GM10266 (cell line): ENCODE results near the gene YLPM1.

ENCODE experiments used
- DNase-seq: peaks from one replicate; pipeline ENCODE4 v3.0.0; 2012; ENCODE audit errors: extremely low spot score
- TF ChIP-seq, protein P1 (sequence below): IDR thresholded peaks from 2 replicates; pipeline ENCODE4 v1.5.1; 2012; ENCODE audit warnings: mild to moderate bottlenecking, low read depth; ENCODE audit not compliant: control insufficient read depth, insufficient read depth; ENCODE audit errors: missing control alignments

The YLPM1 gene

DNA sequence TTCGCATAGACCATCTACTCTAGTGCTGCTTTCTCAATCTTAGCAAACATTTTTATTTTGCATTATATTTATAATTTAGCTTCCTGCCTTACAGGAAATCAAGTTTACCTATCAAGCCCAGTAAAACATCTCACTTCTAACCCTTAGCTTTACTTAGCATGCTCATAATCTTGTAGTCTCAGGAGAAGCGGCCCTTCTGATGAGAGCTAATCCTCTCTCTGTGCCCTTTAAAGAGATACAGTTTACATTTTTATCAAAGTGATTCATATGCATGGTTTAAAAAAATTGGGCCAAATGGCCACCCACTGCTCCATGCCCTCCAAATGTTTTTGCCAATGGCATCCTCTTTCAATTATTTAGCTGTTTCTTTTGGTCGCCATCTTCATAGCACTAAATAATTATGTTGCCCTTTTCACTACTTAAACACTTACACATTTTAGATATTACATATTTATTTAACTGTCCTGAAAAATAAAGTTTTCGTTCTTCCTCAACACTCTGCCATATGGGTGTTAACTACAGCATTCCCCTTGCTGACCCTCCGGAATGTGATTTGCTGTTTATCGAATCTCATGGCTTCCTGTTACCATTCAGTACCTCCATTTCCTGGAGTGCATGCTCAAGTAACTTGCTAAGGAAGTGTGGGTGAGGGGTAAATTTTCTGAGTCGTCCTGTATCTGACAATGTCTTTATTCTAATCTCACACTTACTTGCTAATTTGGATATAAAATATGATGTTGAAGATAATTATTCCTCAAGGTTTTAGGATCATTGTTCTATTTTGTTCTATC is 29.3 kb downstream of the YLPM1 start:
- DNase-seq: no peak
- TF ChIP-seq, protein P1, sequence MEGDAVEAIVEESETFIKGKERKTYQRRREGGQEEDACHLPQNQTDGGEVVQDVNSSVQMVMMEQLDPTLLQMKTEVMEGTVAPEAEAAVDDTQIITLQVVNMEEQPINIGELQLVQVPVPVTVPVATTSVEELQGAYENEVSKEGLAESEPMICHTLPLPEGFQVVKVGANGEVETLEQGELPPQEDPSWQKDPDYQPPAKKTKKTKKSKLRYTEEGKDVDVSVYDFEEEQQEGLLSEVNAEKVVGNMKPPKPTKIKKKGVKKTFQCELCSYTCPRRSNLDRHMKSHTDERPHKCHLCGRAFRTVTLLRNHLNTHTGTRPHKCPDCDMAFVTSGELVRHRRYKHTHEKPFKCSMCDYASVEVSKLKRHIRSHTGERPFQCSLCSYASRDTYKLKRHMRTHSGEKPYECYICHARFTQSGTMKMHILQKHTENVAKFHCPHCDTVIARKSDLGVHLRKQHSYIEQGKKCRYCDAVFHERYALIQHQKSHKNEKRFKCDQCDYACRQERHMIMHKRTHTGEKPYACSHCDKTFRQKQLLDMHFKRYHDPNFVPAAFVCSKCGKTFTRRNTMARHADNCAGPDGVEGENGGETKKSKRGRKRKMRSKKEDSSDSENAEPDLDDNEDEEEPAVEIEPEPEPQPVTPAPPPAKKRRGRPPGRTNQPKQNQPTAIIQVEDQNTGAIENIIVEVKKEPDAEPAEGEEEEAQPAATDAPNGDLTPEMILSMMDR: no peak

DNA sequence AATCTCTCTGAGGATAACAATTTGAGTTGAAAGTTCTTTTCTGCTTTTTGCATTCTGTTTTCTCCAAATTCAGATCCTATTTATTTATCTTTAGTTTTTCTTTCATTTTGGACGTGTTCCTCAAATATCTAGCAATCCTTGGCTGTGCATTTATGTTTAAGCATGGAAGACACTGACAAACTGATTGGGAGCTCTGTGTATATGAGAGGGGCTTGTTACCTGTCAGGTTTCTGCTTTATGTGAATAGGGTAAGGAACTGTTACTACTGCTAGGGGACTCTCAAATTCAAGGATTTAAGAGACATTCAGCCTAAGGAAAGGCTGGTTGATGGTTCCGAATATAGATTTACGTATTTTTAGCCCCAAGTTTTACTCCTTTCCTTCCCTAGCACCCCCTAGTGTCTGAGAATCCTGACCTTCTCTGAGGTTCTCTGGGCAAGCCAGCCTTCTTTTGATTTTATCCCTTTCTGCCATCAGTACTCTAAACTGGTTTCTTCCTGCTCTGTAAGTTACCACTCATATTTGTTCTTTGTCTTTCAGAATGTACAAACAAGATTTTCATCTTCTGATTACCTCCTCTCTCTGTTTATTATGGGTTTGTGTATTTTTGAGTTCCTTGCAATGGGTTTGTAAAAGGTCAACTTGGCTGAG is 30.5 kb downstream of the YLPM1 start:
- no peak for DNase-seq
- TF ChIP-seq, protein P1: peak; percentile 19

- DNase-seq: no peak
- TF ChIP-seq, protein P1: no peak
Measured at GRCh38 chr14:74794947-74795346, 31.8 kb downstream of the YLPM1 start.

DNA sequence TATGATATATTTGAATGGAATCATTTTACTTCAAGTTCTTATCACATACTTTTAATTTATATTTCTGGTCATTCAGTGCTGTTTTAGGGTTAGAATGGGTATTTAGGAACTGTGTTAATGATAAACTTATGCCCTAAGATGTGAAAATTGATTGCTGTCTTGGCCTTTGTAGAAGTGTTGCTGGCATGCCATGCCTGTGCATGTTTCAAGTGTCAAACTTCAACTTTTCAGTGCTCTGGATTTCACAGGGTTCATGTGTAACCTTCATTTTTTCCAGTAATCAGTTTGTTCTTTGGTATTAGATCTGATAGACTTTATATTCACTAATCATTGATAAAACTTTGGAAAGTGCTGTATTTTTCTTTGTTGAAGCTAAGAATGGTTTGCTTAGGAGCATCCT is 36.6 kb downstream of the YLPM1 start:
- no peak for DNase-seq
- TF ChIP-seq, protein P1: no peak

GRCh38 chr14:74800780-74801179 is 37.7 kb downstream of the YLPM1 start:
- DNase-seq: no peak
- TF ChIP-seq, protein P1: no peak

DNA sequence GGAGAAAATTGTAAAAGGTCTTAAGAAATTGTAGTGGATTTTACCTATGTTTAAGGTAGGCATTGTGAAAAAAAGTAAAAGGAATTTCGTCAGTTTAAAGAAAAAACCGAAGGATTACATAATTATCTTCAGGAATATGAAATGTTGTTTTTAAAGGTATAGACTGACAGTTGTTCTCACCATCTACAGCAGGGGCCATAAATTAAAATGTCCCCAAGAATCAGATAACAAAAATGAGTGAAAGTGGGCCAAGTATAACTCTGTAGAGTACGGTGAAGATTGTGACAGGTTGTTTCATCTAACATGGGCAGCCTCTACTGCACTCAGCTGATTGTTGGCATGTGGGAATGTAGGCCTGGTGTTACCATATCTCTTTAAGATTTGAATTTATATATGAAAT is 38.3 kb downstream of the YLPM1 start:
- DNase-seq: no peak
- TF ChIP-seq, protein P1: no peak

DNA sequence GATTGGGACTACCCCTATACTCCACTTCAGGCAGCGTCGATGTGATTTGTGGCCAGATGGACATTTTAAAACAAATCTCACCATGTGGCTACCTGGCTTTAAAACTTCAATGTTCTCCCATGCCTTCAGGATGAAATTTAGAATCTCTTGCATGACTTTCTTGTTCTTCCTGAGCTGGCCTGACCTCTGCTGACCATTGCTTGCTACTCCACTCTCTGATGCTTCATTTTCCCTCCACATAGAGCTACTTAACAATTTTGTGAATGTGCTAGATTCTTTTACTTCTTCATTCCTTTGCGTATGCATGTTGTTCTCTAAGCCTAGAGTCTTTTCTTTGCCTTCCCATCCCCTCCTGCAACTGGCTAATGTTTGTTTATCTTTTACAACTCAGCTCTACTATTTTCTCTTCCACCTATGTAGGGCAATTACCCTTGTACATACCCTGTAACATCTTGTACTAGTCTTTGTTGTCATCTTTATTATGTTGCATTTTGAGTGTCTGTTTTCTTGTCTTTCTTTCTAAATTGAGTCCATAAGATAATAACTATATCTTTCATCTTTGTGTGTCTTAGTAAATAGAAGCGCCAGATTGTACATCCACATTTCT is 41.2 kb downstream of the YLPM1 start:
- DNase-seq: peak; percentile 17
- TF ChIP-seq, protein P1: peak; percentile 51
